GM12878 (cell line): Measurements from ENCODE around the gene ABCA13. TPM values are rescaled to one million over a fixed set of nuclear protein-coding genes. Genes with fewer than 3 reads are reported as not detected.

Experiments used
- ATAC-seq: fragments of 200-7000 bp; cut with Tn5 transposase; 3 replicates; pipeline ENCODE4 v1.9.1; 2020; ENCODE audit warnings: mild to moderate bottlenecking, moderate library complexity
- BruUV-seq: library from RNA; stranded (reverse); fragments of 400-500 nt; replicated peaks from 2 replicates; lab custom pipeline; 2021; lab: Mats Ljungman, UMichigan
- CTCF ChIA-PET: fragments of 300-600 bp; sonication (Branson Sonifier 250); formaldehyde crosslinking; extraction: SDS; loops from one replicate; lab custom pipeline; 2021; ENCODE audit warnings: inconsistent platforms; lab: Yijun Ruan, JAX
- POLR2A ChIA-PET: fragments of 350-600 bp; formaldehyde crosslinking; extraction: SDS; loops from one replicate; lab custom pipeline; 2021; ENCODE audit warnings: inconsistent platforms; lab: Charles Lee
- RAD21 ChIA-PET: fragments of 300-600 bp; sonication (Branson Sonifier 250); formaldehyde crosslinking; loops from one replicate; lab custom pipeline; 2023; ENCODE audit warnings: antibody characterized with exemption; ENCODE audit not compliant: unreplicated experiment; lab: Charles Lee
- SMC1A ChIA-PET: fragments of 300-600 bp; sonication (Branson Sonifier 250); formaldehyde crosslinking; loops from one replicate; lab custom pipeline; 2023; ENCODE audit not compliant: unreplicated experiment, uncharacterized antibody; lab: Charles Lee
- DNase-seq: peaks from one replicate; pipeline ENCODE4 v3.0.0-alpha.2; 2011; ENCODE audit warnings: low read depth, low spot score
- FAIRE-seq: peaks from 3 replicates; lab custom pipeline; 2011; peaks lifted over from hg19 to GRCh38; lab: Jason Lieb, UNC
- H2AFZ ChIP-seq: 2 replicates; pipeline ENCODE4 v1.6.0; 2011; ENCODE audit warnings: low read depth, low read length, control low read depth; ENCODE audit not compliant: control insufficient read depth
- H3K27ac ChIP-seq: 2 replicates; pipeline ENCODE4 v1.5.1; 2011; ENCODE audit warnings: control low read depth; ENCODE audit not compliant: control insufficient read depth, insufficient read depth
- H3K27me3 ChIP-seq, 2 experiments: replicated peaks in 1 of 2; 2 replicates each; pipeline versions ENCODE4 v1.6.0 to v1.6.1; 2011; ENCODE audit warnings: low read length in 1 of 2; ENCODE audit not compliant: control insufficient read depth in 2 of 2, insufficient read depth in 2 of 2
- H3K36me3 ChIP-seq, 2 experiments: 2 replicates each; pipeline ENCODE4 v1.5.1; 2011; ENCODE audit warnings: low read length in 1 of 2; ENCODE audit not compliant: control insufficient read depth in 2 of 2, insufficient read depth in 2 of 2
- H3K4me1 ChIP-seq: 2 replicates; pipeline ENCODE4 v1.6.1; 2011; ENCODE audit warnings: mild to moderate bottlenecking, low read length, moderate library complexity, mixed read lengths; ENCODE audit not compliant: control insufficient read depth, insufficient read depth
- H3K4me2 ChIP-seq: 2 replicates; pipeline ENCODE4 v1.6.0; 2011; ENCODE audit warnings: control low read depth; ENCODE audit not compliant: control insufficient read depth, insufficient read depth
- H3K4me3 ChIP-seq: fragments of 200-600 bp; sonication (generic); 2 replicates; pipeline ENCODE4 v1.5.1; 2016
- H3K79me2 ChIP-seq: 2 replicates; pipeline ENCODE4 v1.6.0; 2011; ENCODE audit warnings: low read length; ENCODE audit not compliant: control insufficient read depth, insufficient read depth
- H3K9ac ChIP-seq: 2 replicates; pipeline ENCODE4 v1.8.0; 2011; ENCODE audit warnings: low read length, control low read depth, mixed read lengths; ENCODE audit not compliant: control insufficient read depth, insufficient read depth
- H3K9me3 ChIP-seq: replicated peaks from 3 replicates; pipeline ENCODE4 v1.5.1; 2011; ENCODE audit warnings: mild to moderate bottlenecking, low read length; ENCODE audit not compliant: control insufficient read depth, insufficient read depth
- H4K20me1 ChIP-seq: 2 replicates; pipeline ENCODE4 v1.6.0; 2011; ENCODE audit not compliant: control insufficient read depth, insufficient read depth
- ATF2 ChIP-seq: IDR thresholded peaks from 2 replicates; pipeline ENCODE4 v1.6.1; 2012; ENCODE audit warnings: low read length, inconsistent platforms
- CEBPB ChIP-seq, 2 experiments: fragments of 150-350 bp in 1 of 2; IDR thresholded peaks; 2 replicates each; pipeline ENCODE4 v1.6.1; 2012 to 2014; ENCODE audit warnings: low read depth in 2 of 2, low read length in 2 of 2, borderline replicate concordance in 1 of 2, inconsistent platforms in 1 of 2
- CREM ChIP-seq: IDR thresholded peaks from 2 replicates; pipeline ENCODE4 v1.6.1; 2014; ENCODE audit warnings: antibody characterized with exemption, low read depth
- CTCF ChIP-seq, 3 experiments: IDR thresholded peaks in 2 of 3; conservative IDR thresholded peaks in 1 of 3; 2 replicates each; pipeline ENCODE4 v1.5.1; 2011; ENCODE audit warnings: low read depth in 3 of 3, low read length in 3 of 3, mild to moderate bottlenecking in 3 of 3, control low read depth in 2 of 3, moderate library complexity in 2 of 3, inconsistent platforms in 1 of 3, mixed read lengths in 1 of 3; ENCODE audit not compliant: control insufficient read depth in 2 of 3, insufficient read depth in 1 of 3; ENCODE audit errors: extremely low read depth in 1 of 3
- FOXM1 ChIP-seq: IDR thresholded peaks from 2 replicates; pipeline ENCODE4 v1.6.1; 2012; ENCODE audit warnings: low read depth, mild to moderate bottlenecking, inconsistent platforms, low read length, moderate library complexity
- GABPA ChIP-seq: IDR thresholded peaks from 2 replicates; pipeline ENCODE4 v1.6.1; 2014; ENCODE audit warnings: antibody characterized with exemption, low read depth, mild to moderate bottlenecking, inconsistent platforms
- JUNB ChIP-seq: IDR thresholded peaks from 2 replicates; pipeline ENCODE4 v1.6.1; 2016; ENCODE audit warnings: antibody characterized with exemption, mild to moderate bottlenecking
- NFIC ChIP-seq: IDR thresholded peaks from 2 replicates; pipeline ENCODE4 v1.6.1; 2012; ENCODE audit warnings: low read depth, mild to moderate bottlenecking, inconsistent platforms, low read length, moderate library complexity
- RUNX3 ChIP-seq: IDR thresholded peaks from 2 replicates; pipeline ENCODE4 v1.6.1; 2012; ENCODE audit warnings: low read length, inconsistent platforms
- ZBTB33 ChIP-seq: fragments of 450-650 bp; IDR thresholded peaks from 2 replicates; pipeline ENCODE4 v1.6.1; 2017; ENCODE audit warnings: mild to moderate bottlenecking
- ZNF384 ChIP-seq: IDR thresholded peaks from 2 replicates; pipeline ENCODE4 v1.6.1; 2012; ENCODE audit warnings: low read depth, mild to moderate bottlenecking, low read length, improper control_type of control experiment, borderline replicate concordance
- in situ Hi-C: fragments of 300-500 bp; cut with MboI; formaldehyde crosslinking; loops from 9 replicates; pipeline ENCODE4 v1.14.3; 2018; ENCODE audit warnings: mixed read lengths
- intact Hi-C: fragments of 100-400 bp; cut with micrococcal nuclease; formaldehyde crosslinking; loops from one replicate; pipeline ENCODE4 v1.14.2; 2022; ENCODE audit not compliant: unreplicated experiment
- polyA plus RNA-seq, 11 experiments: library from polyadenylated mRNA; depleted of rRNA in 4 of 11; unstranded in 6 of 11; stranded (reverse) in 5 of 11; fragments of >200 nt; fragmentation: Nextera tagmentation in 4 of 11; fragmentation: Illumina TruSeq in 1 of 11; extraction: Ambion mirVana in 4 of 11; extraction: Trizol in 1 of 11; gene quantifications; 1 replicate in 1 of 11; 2 replicates in 10 of 11; pipeline versions ENCODE4 v1.2.1 to v1.2.3, GENCODE V29; 2011 to 2016; ENCODE audit warnings: inconsistent platforms in 2 of 11, missing spikeins in 2 of 11, low read depth in 1 of 11
- total RNA-seq, 4 experiments: library from RNA; depleted of rRNA in 3 of 4; stranded (reverse); fragments of >200 nt in 3 of 4; fragmentation: Illumina TruSeq in 1 of 4; extraction: Trizol in 1 of 4; gene quantifications; 2 replicates each; pipeline versions ENCODE4 v1.2.1 to v1.2.3, GENCODE V29; 2013 to 2021

The ABCA13 gene
- total and polyA plus RNA-seq, 10 of the 15 experiments (the other 5 are each of a cell fraction or from before 2014, with no cell fraction given) = under 0.01 to 0.98 (median 0.04) TPM; not detected in 2

DNA sequence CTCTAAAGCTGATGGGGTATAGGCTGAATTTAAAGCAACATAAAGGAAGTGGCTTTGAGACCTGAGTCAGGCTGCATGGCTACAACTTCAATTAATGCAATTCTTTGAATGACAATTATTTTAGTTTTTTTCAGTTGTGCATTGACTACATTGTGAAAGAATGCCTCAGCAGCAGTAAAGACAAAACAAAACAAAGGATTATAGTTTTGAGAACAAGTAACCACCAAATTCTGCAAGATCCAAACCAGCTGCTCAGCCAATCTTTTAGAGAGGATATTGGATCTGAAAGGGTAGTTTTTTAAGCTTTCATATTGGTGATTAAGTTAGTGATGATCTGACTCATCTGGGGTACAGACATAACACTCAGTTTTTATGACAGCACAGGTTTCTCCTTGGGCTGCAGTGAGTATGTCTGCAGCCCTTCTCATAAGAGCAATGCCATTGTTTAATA lies 40.6 kb upstream of the ABCA13 start:
- BruUV-seq = no TSS peak
- no peak for FAIRE-seq
- intact Hi-C loops = no loop called here

More for the DNA sequence above, 40.6 kb upstream of the ABCA13 start:
- ChIA-PET SMC1A (no interaction called here), POLR2A (no interaction called here), RAD21 (interaction anchor here (0.9 kb wide), 1 partner anchor 140 kb away, joined by 3 read pairs; no protein-coding TSS in a partner anchor), CTCF (interaction anchor here (1.6 kb wide), 1 partner anchor 20 kb away, joined by 4 read pairs; no protein-coding TSS in a partner anchor)
- H3K4me3 ChIP-seq = no peak overlapping the region
- no peak overlapping the region for H3K4me2 ChIP-seq
- H3K9ac ChIP-seq = no peak overlapping the region
- no peaks in the 10 kb centered on the region for H3K4me1 ChIP-seq
- H3K9me3 ChIP-seq = no peaks in the 10 kb centered on the region
- no peaks in the 10 kb centered on the region for H3K27me3 ChIP-seq
- no peak overlapping the region for H2AFZ ChIP-seq
- DNase-seq (no peak), ATAC-seq (peak; percentile 75)
- H4K20me1 ChIP-seq = no peaks in the 10 kb centered on the region
- H3K36me3 ChIP-seq = no peaks in the 10 kb centered on the region
- in situ Hi-C loops = no loop called here
- no peak overlapping the region for H3K27ac ChIP-seq
- TF ChIP-seq ZBTB33 (no peak), ATF2 (peak; percentile 60; the same call in 1 of the 2 replicates), ZNF384 (no peak), CEBPB (IDR thresholded peaks at IDR 0.05; ENCODE audit: borderline replicate concordance in 1 of 2, low read depth in 2 of 2, low read length in 2 of 2) (0 out of 4 replicates have a peak, but pooled peaks of 1 of the 2 experiments have one; percentile 48), GABPA (0 out of 2 replicates have a peak, but pooled peaks have one; percentile 23), FOXM1 (peak; percentile 52; the same call in 1 of the 2 replicates), CREM (peak; percentile 41; the same call in 1 of the 2 replicates), JUNB (peak; percentile 82), RUNX3 (peak; percentile 69), CTCF (IDR thresholded peaks at IDR 0.05 in 2 of 3, conservative IDR thresholded peaks at IDR 0.05 in 1 of 3; ENCODE audit: control insufficient read depth in 2 of 3, extremely low read depth in 1 of 3, insufficient read depth in 1 of 3, low read depth in 3 of 3, low read length in 3 of 3) (no peak), NFIC (peak; percentile 69)
- no peaks in the 10 kb centered on the region for H3K79me2 ChIP-seq
